Sciatic nerve (tissue), 1 donor: ENCODE data around the gene MRPL24. TPM values are rescaled to one million over a fixed set of nuclear protein-coding genes. Genes with fewer than 3 reads are reported as not detected.

Source experiments
- total RNA-seq: library from RNA; stranded (reverse); fragmentation: NEBNext Ultra II Directional; extraction: Animal tissue kit (Norgen Biotek cat#: 25700); gene quantifications from one replicate; pipeline ENCODE4 v1.2.1, GENCODE V29; 2021
- donor health status: DM: no; HTN: no; CAD: no.

Gene MRPL24
- total RNA-seq, 1 donor from 2014 or later = 59.5 TPM

Other genes starting within 250 kb of the MRPL24 start
- 66.8 TPM for gene MEF2D, start 240.3 kb downstream of the MRPL24 start, total RNA-seq
- 0.76 TPM for gene IQGAP3, start 168.5 kb downstream of the MRPL24 start, total RNA-seq
- gene TTC24, start 161.4 kb downstream of the MRPL24 start, total RNA-seq = not detected
- gene NAXE, start 149.3 kb downstream of the MRPL24 start, total RNA-seq = 47.3 TPM
- gene GPATCH4, start 139.6 kb downstream of the MRPL24 start, total RNA-seq = 19.7 TPM
- 5.5 TPM for gene HAPLN2, start 121.7 kb downstream of the MRPL24 start, total RNA-seq
- gene BCAN, start 99.0 kb downstream of the MRPL24 start, total RNA-seq = 0.27 TPM
- 126 TPM for gene NES, start 63.7 kb downstream of the MRPL24 start, total RNA-seq
- 40.0 TPM for gene CRABP2, start 35.5 kb downstream of the MRPL24 start, total RNA-seq
- 35.9 TPM for gene METTL25B, start 12.6 kb downstream of the MRPL24 start, total RNA-seq
- gene ISG20L2, start 12.3 kb downstream of the MRPL24 start, total RNA-seq = 19.4 TPM
- gene HDGF, start 10.6 kb upstream of the MRPL24 start, total RNA-seq = 112 TPM
- gene PRCC, start 26.4 kb upstream of the MRPL24 start, total RNA-seq = 52.8 TPM
- gene SH2D2A, start 75.8 kb upstream of the MRPL24 start, total RNA-seq = 1.6 TPM
- gene INSRR, start 118.0 kb upstream of the MRPL24 start, total RNA-seq = 0.40 TPM
- gene NTRK1, start 119.8 kb upstream of the MRPL24 start, total RNA-seq = 1.8 TPM
- 74.7 TPM for gene PEAR1, start 152.6 kb upstream of the MRPL24 start, total RNA-seq
- 2.5 TPM for gene LRRC71, start 179.5 kb upstream of the MRPL24 start, total RNA-seq